ENCODE results near the gene ATP9B. TPM values are rescaled to one million over a fixed set of nuclear protein-coding genes. Genes with fewer than 3 reads are reported as not detected.

Gene ATP9B
- total RNA-seq, 1 experiment from 2014 or later, result 20.9 TPM

- whole genome bisulfite sequencing (ENCODE audit: extremely low coverage, insufficient read length, low lambda C conversion rate), result no CpG with 5 or more reads among the region's 29 CpGs
- no peak overlapping the region for H4K8ac ChIP-seq (replicated peaks; ENCODE audit: insufficient read length, low read depth, low read length)
- H3K23me2 ChIP-seq (ENCODE audit: insufficient read length, low read depth, low read length, poor library complexity, severe bottlenecking), result no peaks in the 10 kb centered on the region
- no peaks in the 10 kb centered on the region for H3K4me1 ChIP-seq (ENCODE audit: insufficient read depth, low read length)
- H2AFZ ChIP-seq (ENCODE audit: low read length), result no peak overlapping the region
- no peaks in the 10 kb centered on the region for H3K79me1 ChIP-seq (ENCODE audit: insufficient read depth, low read depth, low read length, poor library complexity, severe bottlenecking)
- no peak overlapping the region for H3T11ph ChIP-seq (ENCODE audit: low read length)
- H2BK15ac ChIP-seq (ENCODE audit: low read depth, low read length), result no peak overlapping the region
- no peak overlapping the region for H2BK20ac ChIP-seq (ENCODE audit: low read depth, low read length, poor library complexity, severe bottlenecking)
- no peak overlapping the region for H2BK120ac ChIP-seq (ENCODE audit: low read depth, low read length, poor library complexity, severe bottlenecking)
- no peak overlapping the region for H4K5ac ChIP-seq (ENCODE audit: insufficient read length, low read depth, low read length)
- no peaks in the 10 kb centered on the region for H3K9me3 ChIP-seq (ENCODE audit: control insufficient read depth, low read depth, low read length)
- no peak overlapping the region; a peak in 1 of 5 replicates for H3K4me3 Mint-ChIP-seq
- H3K4me1 Mint-ChIP-seq, result peaks cover 0 to 5% of the 10 kb centered on the region in 2 experiments; a peak in 2 of 4 replicates
- H3K9me3 Mint-ChIP-seq, result peaks cover 0 to 3% of the 10 kb centered on the region in 2 experiments; a peak in 2 of 5 replicates
- no peak overlapping the region for H3K56ac ChIP-seq (ENCODE audit: insufficient read length, low read depth, low read length)
- no peak overlapping the region for H3K9ac ChIP-seq (ENCODE audit: extremely low read depth, insufficient read length, low read length)
- H3K4ac ChIP-seq (ENCODE audit: low read depth, low read length), result no peak overlapping the region
- H3K79me2 ChIP-seq (ENCODE audit: insufficient read depth, low read length), result no peaks in the 10 kb centered on the region
- H3K27me3 ChIP-seq (ENCODE audit: insufficient read depth, low read length), result no peaks in the 10 kb centered on the region
- H2BK12ac ChIP-seq (ENCODE audit: insufficient read length, low read depth, low read length), result no peak overlapping the region
- no peak overlapping the region for H2BK5ac ChIP-seq (ENCODE audit: insufficient read length, low read length)
- H3K36me3 Mint-ChIP-seq (ENCODE audit: insufficient read depth in 1 of 3, low read depth in 3 of 3), result peaks cover 9 to 26% (median 18%) of the 10 kb centered on the region in 3 experiments
- no peak overlapping the region for H4K91ac ChIP-seq (ENCODE audit: insufficient read length, low read depth, low read length)
- no peak overlapping the region for H3K27ac ChIP-seq (ENCODE audit: insufficient read length, low read depth, low read length)
- H4K20me1 ChIP-seq (ENCODE audit: control insufficient read depth, insufficient read depth, insufficient read length), result no peaks in the 10 kb centered on the region
- no peak overlapping the region for H3K4me2 ChIP-seq (ENCODE audit: insufficient read depth, insufficient read length, low read length)
- TF ChIP-seq, protein P1, sequence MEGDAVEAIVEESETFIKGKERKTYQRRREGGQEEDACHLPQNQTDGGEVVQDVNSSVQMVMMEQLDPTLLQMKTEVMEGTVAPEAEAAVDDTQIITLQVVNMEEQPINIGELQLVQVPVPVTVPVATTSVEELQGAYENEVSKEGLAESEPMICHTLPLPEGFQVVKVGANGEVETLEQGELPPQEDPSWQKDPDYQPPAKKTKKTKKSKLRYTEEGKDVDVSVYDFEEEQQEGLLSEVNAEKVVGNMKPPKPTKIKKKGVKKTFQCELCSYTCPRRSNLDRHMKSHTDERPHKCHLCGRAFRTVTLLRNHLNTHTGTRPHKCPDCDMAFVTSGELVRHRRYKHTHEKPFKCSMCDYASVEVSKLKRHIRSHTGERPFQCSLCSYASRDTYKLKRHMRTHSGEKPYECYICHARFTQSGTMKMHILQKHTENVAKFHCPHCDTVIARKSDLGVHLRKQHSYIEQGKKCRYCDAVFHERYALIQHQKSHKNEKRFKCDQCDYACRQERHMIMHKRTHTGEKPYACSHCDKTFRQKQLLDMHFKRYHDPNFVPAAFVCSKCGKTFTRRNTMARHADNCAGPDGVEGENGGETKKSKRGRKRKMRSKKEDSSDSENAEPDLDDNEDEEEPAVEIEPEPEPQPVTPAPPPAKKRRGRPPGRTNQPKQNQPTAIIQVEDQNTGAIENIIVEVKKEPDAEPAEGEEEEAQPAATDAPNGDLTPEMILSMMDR (conservative IDR thresholded peaks at IDR 0.05), result no peak
- no peak overlapping the region; the same call in 1 of the 2 replicates for H3K14ac ChIP-seq (ENCODE audit: insufficient read depth, low read length)
- H3K27me3 Mint-ChIP-seq (ENCODE audit: low read depth), result no peaks in the 10 kb centered on the region
- H3K18ac ChIP-seq (ENCODE audit: insufficient read length, low read depth, low read length), result no peak overlapping the region
- no peak overlapping the region for H2AK5ac ChIP-seq (ENCODE audit: insufficient read length, low read length)
- no peak overlapping the region for H3K27ac Mint-ChIP-seq
- no peak for DNase-seq
- no peak overlapping the region for H3K23ac ChIP-seq (ENCODE audit: insufficient read length, low read depth, low read length)
These were observed 297.2 kb downstream of the ATP9B start for GRCh38 chr18:79366177-79367094.
